KMS-11 (cell line): ENCODE data around the gene DXO.
"Not testable (repeated sequence)": the region's sequence is repeated elsewhere in the genome, so short reads cannot be mapped to it uniquely, and the experiment has no call there.

Experiments used
- H2AFZ ChIP-seq: fragments of 200-600 bp; sonication (generic); 2 replicates; pipeline ENCODE4 v1.6.1; 2016; ENCODE audit warnings: antibody characterized with exemption, mixed run types, low read depth
- H3K27ac ChIP-seq: fragments of 200-600 bp; sonication (generic); 2 replicates; pipeline ENCODE4 v1.6.1; 2016; ENCODE audit warnings: mild to moderate bottlenecking, mixed run types
- H3K27me3 ChIP-seq: fragments of 200-600 bp; sonication (generic); 2 replicates; pipeline ENCODE4 v1.6.1; 2017; ENCODE audit warnings: mild to moderate bottlenecking, low read depth, mixed run types, moderate library complexity; ENCODE audit not compliant: insufficient read depth
- H3K36me3 ChIP-seq: fragments of 200-600 bp; sonication (generic); 2 replicates; pipeline ENCODE4 v1.6.1; 2017; ENCODE audit warnings: mild to moderate bottlenecking, mixed run types; ENCODE audit not compliant: insufficient read depth
- H3K4me1 ChIP-seq: fragments of 200-600 bp; sonication (generic); 2 replicates; pipeline ENCODE4 v1.6.1; 2016; ENCODE audit warnings: mild to moderate bottlenecking, low read depth, mixed run types; ENCODE audit not compliant: poor library complexity, severe bottlenecking
- H3K4me2 ChIP-seq: fragments of 200-600 bp; sonication (generic); 2 replicates; pipeline ENCODE4 v1.7.0; 2016; ENCODE audit warnings: mild to moderate bottlenecking, mixed run types
- H3K4me3 ChIP-seq: fragments of 200-600 bp; sonication (generic); IDR thresholded peaks from 2 replicates; pipeline ENCODE4 v1.6.1; 2017; ENCODE audit warnings: low read depth, low read length, mixed read lengths; ENCODE audit not compliant: insufficient read depth
- H3K79me2 ChIP-seq: fragments of 200-600 bp; sonication (generic); 2 replicates; pipeline ENCODE4 v1.6.1; 2016; ENCODE audit warnings: low read depth, mixed run types; ENCODE audit not compliant: insufficient read depth
- H3K9ac ChIP-seq: fragments of 200-600 bp; sonication (generic); 2 replicates; pipeline ENCODE4 v1.6.1; 2016; ENCODE audit warnings: mild to moderate bottlenecking, mixed run types
- H4K20me1 ChIP-seq: fragments of 200-600 bp; sonication (generic); 2 replicates; pipeline ENCODE4 v1.6.1; 2016; ENCODE audit warnings: mild to moderate bottlenecking, mixed run types; ENCODE audit not compliant: insufficient read depth
- CTCF ChIP-seq: fragments of 200-600 bp; sonication (generic); conservative IDR thresholded peaks from 2 replicates; pipeline ENCODE4 v1.6.1; 2017; ENCODE audit warnings: low read depth, mild to moderate bottlenecking, antibody characterized with exemption, low read length, moderate library complexity, mixed read lengths

The DXO gene

GRCh38 chr6:31971993-31972708 lies at the start of gene DXO:
Gene DXO, minus strand, starts transcription at chr6:31972138. Its CDS starts 463 bp downstream, at chr6:31971675.
- TF ChIP-seq CTCF = no peak; the same call in 1 of the 2 replicates
- peak within 1 kb of the TSS; percentile 45 for H3K4me3 ChIP-seq
- H3K4me2 ChIP-seq = peak within 1 kb of the TSS; percentile 98

GRCh38 chr6:32014547-32014946 lies 42.6 kb upstream of the DXO start, which contains the start of gene C4B:
Gene C4B, plus strand, starts transcription at chr6:32014795. Its CDS starts 51 bp downstream, at chr6:32014846.
- not testable (repeated sequence) for H3K36me3 ChIP-seq

More at GRCh38 chr6:31971993-31972708, at the start of gene DXO:
- Histone ChIP-seq H3K79me2 (no peaks in the 10 kb centered on the region; the same call in 1 of the 2 replicates), H3K36me3 (no peaks in the 10 kb centered on the region), H2AFZ (peak within 1 kb of the TSS; percentile 80), H4K20me1 (no peaks in the 10 kb centered on the region), H3K27me3 (no peaks in the 10 kb centered on the region), H3K9ac (peak within 1 kb of the TSS; percentile 77), H3K4me1 (peaks cover 11% of the 10 kb centered on the region), H3K27ac (peak within 1 kb of the TSS; percentile 87)

GRCh38 chr6:32013738-32014137 lies 41.8 kb upstream of the DXO start:
- H3K27me3 ChIP-seq, H3K4me3 ChIP-seq, H3K9ac ChIP-seq, H3K79me2 ChIP-seq, H2AFZ ChIP-seq, H3K36me3 ChIP-seq, H3K4me1 ChIP-seq, H4K20me1 ChIP-seq, H3K27ac ChIP-seq, H3K4me2 ChIP-seq: not testable (repeated sequence)

More at GRCh38 chr6:32014547-32014946, 42.6 kb upstream of the DXO start, which contains the start of gene C4B:
- H3K27me3 ChIP-seq, H3K9ac ChIP-seq, H3K27ac ChIP-seq, H4K20me1 ChIP-seq, H2AFZ ChIP-seq, H3K4me1 ChIP-seq, H3K79me2 ChIP-seq, H3K4me3 ChIP-seq, H3K4me2 ChIP-seq: not testable (repeated sequence)

GRCh38 chr6:32012941-32013617 lies 41.1 kb upstream of the DXO start:
- not testable (repeated sequence) for H2AFZ ChIP-seq, H3K4me3 ChIP-seq, H3K4me2 ChIP-seq, H3K4me1 ChIP-seq, H3K27ac ChIP-seq, H3K27me3 ChIP-seq, H3K9ac ChIP-seq, H3K79me2 ChIP-seq, H4K20me1 ChIP-seq, H3K36me3 ChIP-seq

GRCh38 chr6:32010856-32011530 lies 39.1 kb upstream of the DXO start:
- not testable (repeated sequence) for H3K27ac ChIP-seq, H3K9ac ChIP-seq, H3K27me3 ChIP-seq, H4K20me1 ChIP-seq, H3K4me2 ChIP-seq, H3K36me3 ChIP-seq, H2AFZ ChIP-seq, H3K4me3 ChIP-seq, H3K4me1 ChIP-seq, H3K79me2 ChIP-seq

- H3K4me1 ChIP-seq, H3K27ac ChIP-seq: not testable (repeated sequence)
Observed at GRCh38 chr6:32009537-32009936, 37.6 kb upstream of the DXO start.

GRCh38 chr6:32008616-32009015 lies 36.7 kb upstream of the DXO start:
- H4K20me1 ChIP-seq, H3K27me3 ChIP-seq, H2AFZ ChIP-seq, H3K4me3 ChIP-seq, H3K4me1 ChIP-seq, H3K27ac ChIP-seq, H3K36me3 ChIP-seq, H3K4me2 ChIP-seq, H3K9ac ChIP-seq, H3K79me2 ChIP-seq: not testable (repeated sequence)

More at GRCh38 chr6:32009537-32009936, 37.6 kb upstream of the DXO start:
- H3K9ac ChIP-seq, H3K4me2 ChIP-seq, H4K20me1 ChIP-seq, H3K4me3 ChIP-seq, H3K36me3 ChIP-seq, H2AFZ ChIP-seq, H3K27me3 ChIP-seq, H3K79me2 ChIP-seq: not testable (repeated sequence)

GRCh38 chr6:32008037-32008436 lies 36.1 kb upstream of the DXO start:
- H3K4me2 ChIP-seq, H2AFZ ChIP-seq, H3K27me3 ChIP-seq, H3K79me2 ChIP-seq, H3K9ac ChIP-seq, H4K20me1 ChIP-seq, H3K36me3 ChIP-seq, H3K4me3 ChIP-seq, H3K27ac ChIP-seq, H3K4me1 ChIP-seq: not testable (repeated sequence)

- H3K4me1 ChIP-seq, H3K9ac ChIP-seq, H3K4me3 ChIP-seq, H3K36me3 ChIP-seq, H3K27ac ChIP-seq, H2AFZ ChIP-seq, H4K20me1 ChIP-seq, H3K79me2 ChIP-seq, H3K4me2 ChIP-seq, H3K27me3 ChIP-seq: not testable (repeated sequence)
Observed at GRCh38 chr6:32007086-32007485, 35.1 kb upstream of the DXO start.
